Dedifferentiated amniotic fluid mesenchymal stem cell (primary cell): ENCODE results near the gene PIK3AP1.
"Not testable (repeated sequence)": the region's sequence is repeated elsewhere in the genome, so short reads cannot be mapped to it uniquely, and the experiment has no call there.

Experiments
- DNase-seq: peaks from one replicate; pipeline ENCODE4 v3.0.0-alpha.2; 2016; ENCODE audit errors: extremely low spot score

Gene PIK3AP1

DNA sequence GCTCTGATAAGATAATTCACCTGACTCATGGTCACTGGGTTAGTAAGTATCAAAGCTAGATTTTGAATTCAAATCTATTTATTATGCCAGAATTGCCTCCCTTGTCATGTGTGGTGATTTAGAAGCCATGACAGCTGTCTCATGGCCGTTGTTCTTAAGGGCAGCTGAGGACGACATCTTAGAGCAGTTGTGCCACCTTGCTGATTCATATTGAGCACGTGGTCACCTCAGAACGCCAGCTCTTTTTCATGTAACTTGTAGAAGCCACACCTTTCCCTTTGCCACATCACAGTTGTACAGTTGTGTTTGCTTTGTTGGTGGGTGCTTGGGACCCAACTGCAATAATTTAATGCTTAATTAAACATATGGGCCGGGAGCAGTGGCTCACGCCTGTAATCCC lies 4.3 kb upstream of the PIK3AP1 start:
- no peak for DNase-seq

- no peak for DNase-seq
Observed at GRCh38 chr10:96721207-96721572, 876 bp upstream of the PIK3AP1 start.

DNA sequence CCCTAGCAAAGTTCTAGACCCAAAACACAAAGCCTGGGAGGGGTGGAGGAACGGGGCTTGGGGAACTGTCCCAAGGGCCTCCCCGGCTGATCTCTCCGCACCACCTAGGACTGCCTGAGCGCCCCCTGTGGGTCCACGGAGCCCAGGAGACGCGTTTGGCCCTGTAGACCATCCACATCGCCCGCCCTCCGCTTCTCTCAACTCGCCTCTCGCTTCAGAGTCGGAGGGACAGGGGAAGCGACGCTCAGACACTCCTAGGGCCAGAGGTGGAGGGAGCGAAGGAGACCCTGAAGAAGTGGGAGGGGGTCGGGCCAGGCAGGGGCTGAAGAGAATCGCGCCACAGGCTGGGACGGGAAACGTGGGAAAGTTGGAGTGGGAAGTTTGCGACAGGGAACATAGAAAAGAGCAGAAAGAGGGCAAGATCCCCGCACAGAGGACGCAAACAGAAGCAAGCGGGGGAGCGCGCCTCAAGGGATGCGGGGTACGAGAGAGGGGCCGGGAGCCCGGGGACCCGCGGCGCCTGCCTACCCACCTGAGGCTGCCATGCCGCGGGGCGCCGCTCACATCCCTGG lies 378 bp downstream of the PIK3AP1 start:
- DNase-seq: no peak

DNA sequence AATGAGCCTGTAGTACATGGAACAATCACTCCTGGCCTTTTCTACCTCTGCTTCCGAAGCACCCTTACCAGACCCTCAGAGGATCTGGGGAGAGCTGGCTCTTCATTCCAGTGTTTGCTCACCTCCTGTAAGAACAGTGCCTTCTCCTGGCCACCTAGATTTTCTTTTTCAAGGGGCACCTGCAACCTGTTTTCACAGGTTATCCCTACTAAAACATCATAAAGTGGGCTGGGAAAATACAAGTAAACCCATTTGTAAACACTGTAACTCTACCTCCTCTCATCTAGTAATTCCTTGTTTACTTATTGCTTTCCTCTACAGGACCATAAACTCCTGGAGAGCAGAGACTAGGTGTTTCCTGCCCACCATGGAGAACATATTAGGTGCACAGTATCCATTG lies 1.1 kb downstream of the PIK3AP1 start:
- no peak for DNase-seq

DNA sequence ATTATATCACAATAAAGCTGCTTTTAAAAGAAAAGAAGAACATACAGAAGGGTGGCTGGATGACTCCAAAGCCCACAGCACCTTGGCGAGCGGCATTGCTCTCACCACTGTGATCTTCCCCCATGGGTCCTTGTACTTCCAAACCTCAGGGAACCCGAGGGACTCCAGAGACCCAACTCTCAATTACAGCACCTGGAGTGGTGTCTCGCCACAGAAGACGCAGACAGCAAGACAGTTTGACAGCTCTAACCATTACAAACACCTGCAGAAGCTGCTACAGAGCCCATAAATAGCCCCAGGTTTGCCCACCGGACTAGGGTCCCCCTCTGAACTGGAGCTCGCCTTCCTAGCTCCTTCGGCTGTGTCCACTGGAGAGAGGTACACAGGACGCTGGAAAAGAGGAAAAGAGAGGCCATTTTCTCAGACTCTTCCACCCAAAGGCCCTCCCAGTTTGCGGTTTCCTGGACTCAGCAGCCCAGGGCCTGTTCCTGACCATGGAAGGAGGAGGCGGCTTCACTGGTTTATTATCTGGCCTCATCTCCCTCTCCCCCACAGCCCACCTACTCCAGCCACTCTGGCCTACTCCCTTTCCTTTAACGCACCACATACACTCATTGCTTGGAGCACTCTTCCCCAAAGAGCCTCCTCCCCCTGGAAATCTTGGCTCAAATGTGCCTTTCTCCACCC lies 1.9 kb downstream of the PIK3AP1 start:
- no peak for DNase-seq

- DNase-seq: no peak
Observed at GRCh38 chr10:96716390-96716789, 3.9 kb downstream of the PIK3AP1 start.

DNA sequence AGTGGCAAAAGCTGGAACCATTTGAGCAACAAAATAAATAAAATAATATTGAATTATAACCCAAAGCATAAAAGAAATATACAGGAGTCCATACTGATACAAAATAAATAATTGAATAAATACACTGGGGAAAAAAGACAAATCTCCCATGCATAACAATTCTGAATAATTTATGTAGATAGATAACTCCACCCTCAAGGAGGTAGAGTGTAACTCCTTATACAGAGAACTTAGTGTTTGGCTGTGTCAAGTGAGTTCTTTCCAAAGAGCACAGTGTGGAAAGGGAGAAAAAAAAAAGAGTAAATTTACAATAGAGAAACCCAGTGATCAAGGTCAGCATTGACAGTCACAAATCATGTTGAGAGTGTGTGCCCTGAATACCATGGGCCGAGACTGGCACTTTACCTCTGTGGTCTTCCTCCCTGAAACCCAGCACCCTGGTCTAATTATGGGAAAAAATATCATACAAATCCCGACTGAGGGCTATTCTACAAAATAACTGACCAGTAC lies 5.5 kb downstream of the PIK3AP1 start:
- no peak for DNase-seq

DNA sequence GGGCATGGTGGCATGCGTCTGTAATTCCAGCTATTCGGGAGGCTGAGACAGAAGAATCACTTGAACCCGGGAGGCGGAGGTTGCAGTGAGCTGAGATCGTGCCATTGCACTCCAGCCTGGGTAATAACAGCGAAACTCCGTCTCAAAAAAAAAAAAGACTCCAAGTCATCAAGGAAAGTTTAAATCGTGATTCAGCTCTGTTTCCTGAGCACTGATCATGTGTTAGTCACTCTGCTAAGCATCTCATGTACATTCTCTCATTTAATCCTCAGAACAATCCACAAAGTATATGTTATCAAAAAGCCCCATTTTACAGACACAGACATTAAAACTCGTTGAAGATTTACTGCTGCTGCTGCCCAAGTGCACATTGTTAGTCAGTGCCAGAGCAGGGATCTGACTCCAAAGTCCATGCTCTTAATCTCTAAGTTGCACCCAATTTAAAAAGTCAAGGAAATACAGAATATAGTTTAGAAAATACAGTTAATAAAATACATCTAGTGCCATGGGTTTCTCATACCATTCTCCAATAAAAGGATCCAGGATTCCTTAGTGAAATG lies 6.2 kb downstream of the PIK3AP1 start:
- no peak for DNase-seq

GRCh38 chr10:96712662-96713271 lies 7.5 kb downstream of the PIK3AP1 start:
- DNase-seq: no peak

GRCh38 chr10:96711048-96711728 lies 9.1 kb downstream of the PIK3AP1 start:
- DNase-seq: no peak

GRCh38 chr10:96709525-96709924 lies 10.8 kb downstream of the PIK3AP1 start:
- no peak for DNase-seq

DNA sequence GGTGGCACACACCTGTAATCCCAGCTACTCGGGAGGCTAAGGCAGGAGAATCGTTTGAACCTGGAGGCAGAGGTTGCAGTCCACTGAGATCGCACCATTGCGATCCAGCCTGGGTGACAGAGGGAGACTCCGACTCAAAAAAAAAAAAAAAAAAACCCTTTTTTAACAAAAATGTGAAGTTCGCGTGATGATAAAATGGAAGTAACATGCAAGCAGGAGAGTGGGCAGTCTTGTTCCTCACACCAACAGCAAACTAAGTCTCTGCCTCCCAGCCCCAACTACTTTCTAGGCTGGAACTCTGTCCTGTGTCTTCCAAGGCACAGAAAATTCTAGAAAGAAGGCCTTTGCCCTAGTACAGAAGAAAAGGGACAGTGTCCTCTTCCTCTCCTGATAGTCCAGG lies 11.3 kb downstream of the PIK3AP1 start:
- DNase-seq: no peak

DNA sequence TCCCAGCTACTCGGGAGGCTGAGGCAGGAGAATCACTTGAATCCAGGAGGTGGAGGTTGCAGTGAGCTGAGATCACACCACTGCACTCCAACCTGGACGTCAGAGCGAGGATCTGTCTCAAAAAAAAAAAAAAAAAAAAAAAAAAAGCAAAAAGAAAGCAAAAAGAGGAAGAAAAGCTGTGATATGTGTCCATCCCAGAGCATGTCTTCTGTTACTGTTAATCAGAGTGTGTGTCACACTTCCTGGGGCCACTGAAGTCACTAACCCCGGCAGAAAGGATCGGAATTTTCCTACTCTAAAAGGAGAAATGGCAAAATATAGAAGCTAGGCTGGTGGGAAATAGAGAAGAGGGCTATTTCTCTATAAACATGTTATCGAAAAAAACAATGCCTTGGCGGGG lies 11.9 kb downstream of the PIK3AP1 start:
- DNase-seq: no peak

DNA sequence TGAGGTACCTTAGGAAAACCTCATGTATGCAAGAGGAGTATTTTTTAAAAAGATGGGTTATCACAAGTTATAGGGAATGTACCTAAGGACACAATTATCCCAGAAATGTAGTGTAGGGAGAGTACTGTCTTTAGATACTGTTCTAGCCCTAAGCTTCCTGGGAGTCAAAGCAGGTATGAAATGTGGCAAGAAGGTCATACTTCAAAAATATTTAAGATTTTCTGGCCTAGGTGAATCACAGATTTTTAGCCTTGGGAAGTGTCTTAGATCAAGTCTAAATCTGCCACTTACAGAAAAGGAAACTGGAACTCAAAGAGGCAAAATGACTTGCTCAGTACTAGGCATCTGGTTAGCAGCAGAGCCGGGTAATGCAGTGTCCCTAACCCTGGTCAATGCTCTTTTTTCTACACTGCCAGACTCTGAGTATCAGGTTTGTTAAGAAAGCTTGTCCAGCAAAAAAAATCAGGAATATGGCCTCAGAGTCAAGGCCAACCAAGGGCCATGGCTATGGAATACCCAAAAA lies 13.9 kb downstream of the PIK3AP1 start:
- DNase-seq: no peak

- DNase-seq: no peak
Observed at GRCh38 chr10:96705134-96705533, 15.2 kb downstream of the PIK3AP1 start.

- DNase-seq: no peak
Observed at GRCh38 chr10:96704563-96704962, 15.8 kb downstream of the PIK3AP1 start.

- DNase-seq: no peak
Observed at GRCh38 chr10:96703358-96703757, 17.0 kb downstream of the PIK3AP1 start.

- DNase-seq: no peak
Observed at GRCh38 chr10:96701265-96701664, 19.0 kb downstream of the PIK3AP1 start.

DNA sequence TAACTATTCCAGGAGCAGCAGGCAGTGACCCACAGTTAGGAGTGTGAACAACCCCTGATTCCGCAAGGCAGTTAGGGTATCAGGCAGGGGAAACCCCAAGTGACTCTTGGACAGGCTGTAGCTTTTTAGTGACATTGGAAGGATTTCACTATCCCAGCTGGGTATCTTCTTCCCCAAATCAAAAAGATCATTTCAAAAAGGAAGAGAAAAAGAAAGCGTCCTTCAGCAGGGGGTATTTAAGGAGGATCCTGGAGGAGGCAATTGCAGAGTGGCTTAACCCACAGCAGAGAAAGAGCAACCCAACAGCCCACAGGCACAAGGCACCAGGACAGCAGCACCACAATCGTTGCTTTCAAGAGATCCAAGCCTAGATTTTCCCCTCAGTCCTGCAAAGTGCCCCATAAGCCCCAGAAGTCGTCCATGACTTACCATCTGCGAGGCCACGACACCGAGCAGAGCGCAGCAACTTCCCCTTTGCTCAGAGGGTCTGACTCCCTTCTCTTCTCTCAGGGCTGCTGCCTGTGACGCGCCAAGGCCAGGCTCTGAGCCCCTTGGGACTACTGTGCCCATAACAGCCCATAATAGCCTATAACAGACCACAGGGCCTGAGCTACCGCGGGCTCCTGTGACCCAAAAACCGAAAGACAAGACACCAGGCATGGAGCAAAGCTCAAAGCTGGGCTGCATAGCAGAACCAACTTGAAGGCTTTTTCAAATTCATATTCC lies 19.8 kb downstream of the PIK3AP1 start:
- DNase-seq: no peak

- DNase-seq: no peak
Observed at GRCh38 chr10:96699613-96700012, 20.7 kb downstream of the PIK3AP1 start.

GRCh38 chr10:96698305-96698704 lies 22.0 kb downstream of the PIK3AP1 start:
- not testable (repeated sequence) for DNase-seq
